NB4 (cell line): ENCODE data around the gene NTSR1.

ENCODE experiments used
- DNase-seq: peaks from one replicate; pipeline ENCODE4 v3.0.0; 2010; ENCODE audit warnings: low read depth
- H3K4me3 ChIP-seq: one replicate; pipeline ENCODE4 v1.5.1; 2011; ENCODE audit warnings: mild to moderate bottlenecking, low read depth, low read length, moderate library complexity
- CTCF ChIP-seq: IDR thresholded peaks from one replicate; pipeline ENCODE4 v1.5.1; 2012; ENCODE audit warnings: low read depth, low read length
- MAX ChIP-seq: IDR thresholded peaks from 2 replicates; pipeline ENCODE4 v1.6.1; 2011; ENCODE audit warnings: low read depth, low read length
- MYC ChIP-seq: IDR thresholded peaks from 2 replicates; pipeline ENCODE4 v1.6.1; 2011; ENCODE audit warnings: low read depth, low read length
- POLR2A ChIP-seq: IDR thresholded peaks from 2 replicates; pipeline ENCODE4 v1.6.1; 2011; ENCODE audit warnings: mild to moderate bottlenecking; ENCODE audit not compliant: insufficient read length; ENCODE audit errors: extremely low read depth

Gene NTSR1

DNA sequence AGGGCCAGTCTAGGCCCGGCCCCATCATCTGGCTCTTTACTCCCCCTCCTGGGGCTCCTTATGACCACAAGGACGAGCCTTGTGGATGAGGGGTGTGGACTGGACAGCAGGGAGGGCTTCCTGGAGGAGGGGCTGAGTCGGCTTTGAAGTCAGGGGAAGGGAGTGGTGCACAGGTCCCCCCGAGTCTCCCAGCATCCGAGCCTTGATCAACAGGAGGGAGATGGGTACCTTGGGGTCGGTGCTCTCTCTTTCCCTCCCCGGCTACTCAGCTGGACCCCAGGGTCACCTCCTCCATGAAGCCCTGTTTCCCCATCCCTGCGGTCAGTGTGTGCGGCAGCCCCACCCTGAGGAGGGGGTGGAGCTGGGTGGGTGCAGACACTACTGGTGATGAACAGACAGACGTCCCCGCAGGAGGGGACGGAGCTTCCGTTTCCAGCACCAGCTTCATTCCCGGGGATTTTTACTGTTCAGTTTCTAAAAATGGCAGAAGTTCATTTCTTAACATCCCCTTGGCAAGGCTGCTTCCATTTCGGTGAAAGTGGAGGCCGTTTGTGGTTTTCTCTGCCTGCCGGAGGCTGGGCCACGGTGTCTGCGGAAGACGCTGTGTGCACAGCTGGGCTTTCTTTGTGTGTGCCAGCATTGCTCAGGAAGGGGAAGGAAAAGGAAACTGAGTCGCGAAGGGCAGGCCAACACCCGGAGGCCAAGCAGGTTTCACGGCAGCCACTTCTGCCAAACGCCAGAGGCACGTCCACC lies 19.6 kb downstream of the NTSR1 start:
- DNase-seq, result peak; percentile 97
- peak overlapping the region; percentile 27 for H3K4me3 ChIP-seq
- TF ChIP-seq POLR2A, result peak; percentile 44
- TF ChIP-seq MYC, result peak; percentile 77
- TF ChIP-seq MAX, result peak; percentile 47
- peak; percentile 3 for TF ChIP-seq CTCF

GRCh38 chr20:62728781-62729300 lies 20.2 kb downstream of the NTSR1 start:
- DNase-seq, result peak; percentile 40
- TF ChIP-seq CTCF (no peak), MAX (no peak), POLR2A (no peak), MYC (no peak)
- H3K4me3 ChIP-seq, result peak overlapping the region; percentile 27

- no peak overlapping the region for H3K4me3 ChIP-seq
- DNase-seq, result no peak
- TF ChIP-seq MAX, result no peak
- no peak for TF ChIP-seq CTCF
- TF ChIP-seq POLR2A, result no peak
- TF ChIP-seq MYC, result no peak
These were observed 21.8 kb downstream of the NTSR1 start for GRCh38 chr20:62730481-62730880.

- DNase-seq, result peak; percentile 64
- H3K4me3 ChIP-seq, result no peak overlapping the region
- TF ChIP-seq MAX, result no peak
- no peak for TF ChIP-seq POLR2A
- no peak for TF ChIP-seq CTCF
- no peak for TF ChIP-seq MYC
These were observed 23.6 kb downstream of the NTSR1 start for GRCh38 chr20:62732031-62732760.

GRCh38 chr20:62732842-62733525 lies 24.3 kb downstream of the NTSR1 start:
- TF ChIP-seq CTCF (no peak), MYC (no peak), POLR2A (no peak), MAX (no peak)
- H3K4me3 ChIP-seq, result no peak overlapping the region
- no peak for DNase-seq
